Right lobe of liver (tissue), 4 donors: ENCODE measurements around the gene GALNTL6.

Experiments
- CTCF ChIP-seq, 4 donors: fragments of 200-600 bp in 3 of 4; fragments of 450-650 bp in 1 of 4; IDR thresholded peaks; one replicate each; pipeline versions ENCODE4 v1.5.1 to v1.8.0; 2016 to 2022; ENCODE audit warnings: antibody characterized with exemption in 4 of 4, mild to moderate bottlenecking in 2 of 4
- POLR2A ChIP-seq: fragments of 450-650 bp; IDR thresholded peaks from one replicate; pipeline ENCODE4 v1.6.1; 2017; ENCODE audit warnings: antibody characterized with exemption, mild to moderate bottlenecking
- donor health status: DM: no; HTN: no; CAD: no.
- donor health status: DM: no; HTN: no; CAD: no.
- donor health status: DM: no; HTN: yes; CAD: no.

- TF ChIP-seq CTCF (IDR thresholded peaks at IDR 0.05) (no peak), POLR2A (no peak)
These were observed 539.2 kb downstream of the GALNTL6 start for GRCh38 chr4:172352356-172352755.
